Central memory CD8-positive, alpha-beta T cell (primary cell): ENCODE data around the gene GALK1.

Experiments used
- ATAC-seq: fragments of 150-1000 bp; cut with Tn5 transposase; replicated peaks from 2 replicates; pipeline ENCODE4 v1.10.0; 2022; ENCODE audit warnings: mild to moderate bottlenecking, moderate FRiP score, moderate number of reproducible peaks; ENCODE audit not compliant: poor library complexity, severe bottlenecking; ENCODE audit errors: extremely low read depth
- DNase-seq, 2 donors: peaks; one replicate each; pipeline ENCODE4 v3.0.0; 2021; ENCODE audit warnings: low spot score in 2 of 2
- H3K27ac Mint-ChIP-seq: one replicate; pipeline ENCODE4 v1.8.0; 2022; ENCODE audit warnings: low read depth, mild to moderate bottlenecking, moderate library complexity, mixed read lengths
- H3K27me3 Mint-ChIP-seq: one replicate; pipeline ENCODE4 v1.8.0; 2022; ENCODE audit warnings: mixed read lengths
- H3K36me3 Mint-ChIP-seq: one replicate; pipeline ENCODE4 v1.8.0; 2022; ENCODE audit warnings: mild to moderate bottlenecking, moderate library complexity, mixed read lengths; ENCODE audit not compliant: insufficient read depth
- H3K4me1 Mint-ChIP-seq: one replicate; pipeline ENCODE4 v1.8.0; 2022; ENCODE audit warnings: mixed read lengths
- H3K4me3 Mint-ChIP-seq: one replicate; pipeline ENCODE4 v1.8.0; 2022; ENCODE audit warnings: mild to moderate bottlenecking, moderate library complexity, mixed read lengths
- H3K9me3 Mint-ChIP-seq: one replicate; pipeline ENCODE4 v1.8.0; 2022; ENCODE audit warnings: mixed read lengths

The GALK1 gene

GRCh38 chr17:75731086-75731715 is 33.8 kb downstream of the GALK1 start:
- DNase-seq (no peak), ATAC-seq (no peak)
- no peaks in the 10 kb centered on the region for H3K9me3 Mint-ChIP-seq
- no peaks in the 10 kb centered on the region for H3K36me3 Mint-ChIP-seq
- H3K4me3 Mint-ChIP-seq: no peak overlapping the region
- H3K27me3 Mint-ChIP-seq: no peaks in the 10 kb centered on the region
- peaks cover 8% of the 10 kb centered on the region for H3K4me1 Mint-ChIP-seq
- no peak overlapping the region for H3K27ac Mint-ChIP-seq

- Mint-ChIP-seq H3K9me3 (no peaks in the 10 kb centered on the region), H3K4me1 (peaks cover 8% of the 10 kb centered on the region), H3K27ac (no peak overlapping the region), H3K36me3 (no peaks in the 10 kb centered on the region), H3K27me3 (no peaks in the 10 kb centered on the region), H3K4me3 (no peak overlapping the region)
- DNase-seq (no peak), ATAC-seq (no peak)
These were observed 34.9 kb downstream of the GALK1 start for GRCh38 chr17:75730065-75730464.

GRCh38 chr17:75729351-75729750 is 35.6 kb downstream of the GALK1 start:
- Mint-ChIP-seq H3K4me3 (no peak overlapping the region), H3K9me3 (no peaks in the 10 kb centered on the region), H3K36me3 (no peaks in the 10 kb centered on the region), H3K27me3 (no peaks in the 10 kb centered on the region), H3K4me1 (peaks cover 3% of the 10 kb centered on the region), H3K27ac (no peak overlapping the region)
- no peak for DNase-seq
- no peak for ATAC-seq

- Mint-ChIP-seq H3K4me3 (no peak overlapping the region), H3K27me3 (no peaks in the 10 kb centered on the region), H3K36me3 (no peaks in the 10 kb centered on the region), H3K4me1 (no peaks in the 10 kb centered on the region), H3K9me3 (no peaks in the 10 kb centered on the region), H3K27ac (no peak overlapping the region)
- no peak for DNase-seq
- ATAC-seq: no peak
These were observed 37.6 kb downstream of the GALK1 start for GRCh38 chr17:75727391-75727790.

- DNase-seq (no peak), ATAC-seq (no peak)
- H3K9me3 Mint-ChIP-seq: no peaks in the 10 kb centered on the region
- no peaks in the 10 kb centered on the region for H3K27me3 Mint-ChIP-seq
- no peak overlapping the region for H3K4me3 Mint-ChIP-seq
- H3K27ac Mint-ChIP-seq: no peak overlapping the region
- H3K4me1 Mint-ChIP-seq: peaks cover 3% of the 10 kb centered on the region
- no peaks in the 10 kb centered on the region for H3K36me3 Mint-ChIP-seq
These were observed 39.5 kb downstream of the GALK1 start for GRCh38 chr17:75725504-75725903.

- no peak for DNase-seq
- Mint-ChIP-seq H3K9me3 (no peaks in the 10 kb centered on the region), H3K36me3 (no peaks in the 10 kb centered on the region), H3K27me3 (no peaks in the 10 kb centered on the region), H3K4me3 (no peak overlapping the region), H3K4me1 (peaks cover 5% of the 10 kb centered on the region), H3K27ac (no peak overlapping the region)
- no peak for ATAC-seq
These were observed 40.7 kb downstream of the GALK1 start for GRCh38 chr17:75724016-75725003.

GRCh38 chr17:75723171-75723930 is 41.6 kb downstream of the GALK1 start:
- no peak for DNase-seq
- H3K27me3 Mint-ChIP-seq: no peaks in the 10 kb centered on the region
- no peak overlapping the region for H3K27ac Mint-ChIP-seq
- H3K4me1 Mint-ChIP-seq: peaks cover 5% of the 10 kb centered on the region
- no peaks in the 10 kb centered on the region for H3K9me3 Mint-ChIP-seq
- no peak for ATAC-seq
- H3K4me3 Mint-ChIP-seq: no peak overlapping the region
- H3K36me3 Mint-ChIP-seq: no peaks in the 10 kb centered on the region

- H3K27me3 Mint-ChIP-seq: no peaks in the 10 kb centered on the region
These were observed 42.4 kb downstream of the GALK1 start for GRCh38 chr17:75722542-75723095.

GRCh38 chr17:75722076-75722475 is 42.9 kb downstream of the GALK1 start:
- no peak for DNase-seq
- H3K27me3 Mint-ChIP-seq: no peaks in the 10 kb centered on the region
- H3K9me3 Mint-ChIP-seq: no peaks in the 10 kb centered on the region
- H3K4me3 Mint-ChIP-seq: peak overlapping the region; percentile 62
- H3K36me3 Mint-ChIP-seq: no peaks in the 10 kb centered on the region
- H3K4me1 Mint-ChIP-seq: peaks cover 5% of the 10 kb centered on the region
- no peak for ATAC-seq
- no peak overlapping the region for H3K27ac Mint-ChIP-seq

More at GRCh38 chr17:75722542-75723095, 42.4 kb downstream of the GALK1 start:
- DNase-seq (no peak), ATAC-seq (no peak)
- H3K27ac Mint-ChIP-seq: no peak overlapping the region
- H3K9me3 Mint-ChIP-seq: no peaks in the 10 kb centered on the region
- H3K36me3 Mint-ChIP-seq: no peaks in the 10 kb centered on the region
- H3K4me3 Mint-ChIP-seq: peak overlapping the region; percentile 62
- H3K4me1 Mint-ChIP-seq: peaks cover 5% of the 10 kb centered on the region

GRCh38 chr17:75721463-75722011 is 43.5 kb downstream of the GALK1 start:
- Mint-ChIP-seq H3K4me1 (peaks cover 5% of the 10 kb centered on the region), H3K27me3 (no peaks in the 10 kb centered on the region), H3K27ac (no peak overlapping the region), H3K36me3 (no peaks in the 10 kb centered on the region), H3K4me3 (peak overlapping the region; percentile 62), H3K9me3 (no peaks in the 10 kb centered on the region)
- no peak for ATAC-seq
- DNase-seq: no peak

- Mint-ChIP-seq H3K27ac (no peak within 1 kb of the TSS), H3K4me3 (peak within 1 kb of the TSS; percentile 85), H3K4me1 (peaks cover 5% of the 10 kb centered on the region), H3K36me3 (no peaks in the 10 kb centered on the region), H3K27me3 (no peaks in the 10 kb centered on the region), H3K9me3 (no peaks in the 10 kb centered on the region)
- ATAC-seq (peak; percentile 85), DNase-seq (peak; percentile 27 to 28)
These were observed 44.1 kb downstream of the GALK1 start, which contains the start of gene ITGB4 for GRCh38 chr17:75720656-75721462. Gene ITGB4 (plus strand): TSS chr17:75721459. CDS start chr17:75724704, 3,245 bp downstream.
